ENCODE results near the gene FAXDC2. TPM values are rescaled to one million over a fixed set of nuclear protein-coding genes. Genes with fewer than 3 reads are reported as not detected.

The FAXDC2 gene
- polyA plus RNA-seq, 1 donor (not counting 4 experiments of a cell fraction or from before 2014, with no cell fraction given), result 4.6 TPM

- Histone ChIP-seq H3K27ac (ENCODE audit: control insufficient read depth, insufficient read depth, low read length) (no peak overlapping the region), H3K4me1 (ENCODE audit: control insufficient read depth, extremely low read depth, insufficient read depth, low read length) (no peaks in the 10 kb centered on the region), H3K9ac (ENCODE audit: control insufficient read depth, extremely low read depth, insufficient read depth, low read length) (no peak overlapping the region), H3K36me3 (ENCODE audit: control insufficient read depth in 2 of 2, extremely low read depth in 1 of 2, insufficient read depth in 2 of 2, low read length in 2 of 2) (peaks cover 16 to 36% of the 10 kb centered on the region in 2 experiments), H2AFZ (ENCODE audit: control insufficient read depth, low read length) (no peak overlapping the region), H3K4me2 (ENCODE audit: control insufficient read depth, extremely low read depth, insufficient read depth, low read depth, low read length) (no peak overlapping the region), H3K79me2 (ENCODE audit: control insufficient read depth, insufficient read depth, low read length) (peaks cover 18% of the 10 kb centered on the region), H3K9me3 (ENCODE audit: control insufficient read depth, low read depth, low read length) (no peaks in the 10 kb centered on the region), H4K20me1 (ENCODE audit: control insufficient read depth, extremely low read depth, insufficient read depth, low read length) (peaks cover 2% of the 10 kb centered on the region), H3K4me3 (ENCODE audit: control insufficient read depth in 2 of 3, extremely low read depth in 1 of 3, insufficient read depth in 2 of 3, low read depth in 1 of 3, low read length in 3 of 3) (no peak overlapping the region), H3K27me3 (ENCODE audit: control insufficient read depth, extremely low read depth, insufficient read depth, low read length) (no peaks in the 10 kb centered on the region), H3K9me1 (ENCODE audit: control insufficient read depth, extremely low read depth, insufficient read depth, low read length) (no peaks in the 10 kb centered on the region)
- FAIRE-seq (no peak), DNase-seq (ENCODE audit: low read depth, low spot score) (no peak)
- TF ChIP-seq CTCF (optimal IDR thresholded peaks at IDR 0.05 in 1 of 3, IDR thresholded peaks at IDR 0.05 in 1 of 3, conservative IDR thresholded peaks at IDR 0.05 in 1 of 3; ENCODE audit: extremely low read depth in 1 of 3, insufficient read depth in 2 of 3, low read length in 3 of 3) (peak; percentile 10 to 32 (median 31)), EZH2 (IDR thresholded peaks at IDR 0.05; ENCODE audit: low read length) (no peak)
- dilution Hi-C loops (cut with MboI; ENCODE audit: extremely low pct_ligation_motif_present, low sequenced_read_pairs), result no loop called here
Observed at GRCh38 chr5:154868702-154869101, 18.3 kb upstream of the FAXDC2 start.

- dilution Hi-C loops (cut with MboI; ENCODE audit: extremely low pct_ligation_motif_present, low sequenced_read_pairs), result no loop called here
Observed at GRCh38 chr5:154866841-154867240, 16.4 kb upstream of the FAXDC2 start.

More at GRCh38 chr5:154866841-154867240, 16.4 kb upstream of the FAXDC2 start:
- H3K36me3 ChIP-seq (ENCODE audit: control insufficient read depth in 2 of 2, extremely low read depth in 1 of 2, insufficient read depth in 2 of 2, low read length in 2 of 2), result peaks cover 11 to 37% of the 10 kb centered on the region in 2 experiments
- no peak for FAIRE-seq
- DNase-seq (ENCODE audit: low read depth, low spot score), result no peak
- no peak overlapping the region for H2AFZ ChIP-seq (ENCODE audit: control insufficient read depth, low read length)
- peaks cover 2% of the 10 kb centered on the region for H4K20me1 ChIP-seq (ENCODE audit: control insufficient read depth, extremely low read depth, insufficient read depth, low read length)
- H3K4me1 ChIP-seq (ENCODE audit: control insufficient read depth, extremely low read depth, insufficient read depth, low read length), result no peaks in the 10 kb centered on the region
- H3K27ac ChIP-seq (ENCODE audit: control insufficient read depth, insufficient read depth, low read length), result no peak overlapping the region
- H3K4me3 ChIP-seq (ENCODE audit: control insufficient read depth in 2 of 3, extremely low read depth in 1 of 3, insufficient read depth in 2 of 3, low read depth in 1 of 3, low read length in 3 of 3), result no peak overlapping the region
- no peaks in the 10 kb centered on the region for H3K27me3 ChIP-seq (ENCODE audit: control insufficient read depth, extremely low read depth, insufficient read depth, low read length)
- H3K9me3 ChIP-seq (ENCODE audit: control insufficient read depth, low read depth, low read length), result no peaks in the 10 kb centered on the region
- no peak overlapping the region for H3K9ac ChIP-seq (ENCODE audit: control insufficient read depth, extremely low read depth, insufficient read depth, low read length)
- no peak overlapping the region for H3K4me2 ChIP-seq (ENCODE audit: control insufficient read depth, extremely low read depth, insufficient read depth, low read depth, low read length)
- peaks cover 36% of the 10 kb centered on the region for H3K79me2 ChIP-seq (ENCODE audit: control insufficient read depth, insufficient read depth, low read length)
- TF ChIP-seq CTCF (optimal IDR thresholded peaks at IDR 0.05 in 1 of 3, IDR thresholded peaks at IDR 0.05 in 1 of 3, conservative IDR thresholded peaks at IDR 0.05 in 1 of 3; ENCODE audit: extremely low read depth in 1 of 3, insufficient read depth in 2 of 3, low read length in 3 of 3), result no peak
- TF ChIP-seq EZH2 (IDR thresholded peaks at IDR 0.05; ENCODE audit: low read length), result no peak
- no peaks in the 10 kb centered on the region for H3K9me1 ChIP-seq (ENCODE audit: control insufficient read depth, extremely low read depth, insufficient read depth, low read length)
